ENCODE results near the gene NR1H3.
"Not testable (repeated sequence)": the region's sequence is repeated elsewhere in the genome, so short reads cannot be mapped to it uniquely, and the experiment has no call there.

The NR1H3 gene
- total RNA-seq: 157 to 421 (median 234) reads per million in 17 experiments

DNA sequence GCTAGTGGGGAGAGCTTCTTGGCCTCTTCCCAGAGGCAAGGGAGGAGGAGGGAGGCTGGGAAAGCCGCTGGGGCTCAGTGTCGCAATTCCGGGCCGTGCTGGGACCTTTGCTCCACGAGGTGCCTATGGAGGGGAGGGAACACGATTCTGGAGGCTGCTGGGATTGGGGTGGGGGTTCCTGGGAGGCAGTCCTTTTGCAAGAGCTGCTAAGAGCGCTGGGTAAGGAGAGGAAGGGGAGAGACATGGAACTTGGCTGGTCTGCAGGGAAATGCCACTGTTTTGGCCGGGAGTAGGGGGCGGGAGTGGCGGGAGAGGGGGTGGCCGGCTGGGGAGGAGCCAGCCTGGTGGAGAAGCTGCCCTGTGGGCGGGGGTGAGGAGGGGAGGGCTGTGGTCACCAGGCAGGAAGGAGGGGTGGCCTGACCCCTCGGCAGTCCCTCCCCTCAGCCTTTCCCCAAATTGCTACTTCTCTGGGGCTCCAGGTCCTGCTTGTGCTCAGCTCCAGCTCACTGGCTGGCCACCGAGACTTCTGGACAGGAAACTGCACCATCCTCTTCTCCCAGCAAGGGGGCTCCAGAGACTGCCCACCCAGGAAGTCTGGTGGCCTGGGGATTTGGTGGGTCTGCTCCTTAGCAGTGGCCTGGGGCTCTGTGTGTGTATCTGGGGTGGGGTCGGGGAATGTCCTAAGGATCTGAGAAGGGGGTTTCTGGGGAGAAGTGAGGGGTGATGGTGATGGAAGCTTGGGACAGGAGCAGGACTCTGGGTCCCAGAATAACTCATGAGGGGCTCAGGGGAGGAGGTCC lies at the start of gene NR1H3:
TSS of gene NR1H3 (plus strand) at position 480 of the 800 bp plus-strand sequence. CDS start 1,221 bp downstream, outside the sequence.
- peak; percentile 89 to 96 (median 94) for DNase-seq

DNA sequence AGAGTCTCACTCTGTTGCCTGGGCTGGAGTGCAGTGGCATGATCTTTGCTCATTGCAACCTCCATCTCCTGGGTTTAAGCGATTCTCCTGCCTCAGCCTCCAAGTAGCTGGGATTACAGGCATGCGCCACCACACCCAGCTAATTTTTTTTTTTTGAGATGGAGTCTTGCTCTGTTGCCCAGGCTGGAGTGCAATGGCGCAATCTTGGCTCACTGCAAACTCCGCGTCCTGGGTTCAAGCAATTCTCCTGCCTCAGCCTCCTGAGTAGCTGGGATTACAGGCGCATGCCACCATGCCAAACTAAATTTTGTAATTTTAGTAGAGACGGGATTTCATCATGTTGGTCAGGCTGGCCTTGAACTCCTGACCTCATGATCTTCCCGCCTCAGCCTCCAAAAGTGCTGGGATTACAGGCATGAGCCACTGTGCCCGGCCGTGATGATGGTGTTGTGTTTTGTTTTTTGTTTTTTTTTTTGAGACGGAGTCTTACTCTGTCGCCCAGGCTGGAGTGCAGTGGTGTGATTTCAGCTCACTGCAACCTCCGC lies 49.7 kb upstream of the NR1H3 start:
- not testable (repeated sequence) for DNase-seq

DNA sequence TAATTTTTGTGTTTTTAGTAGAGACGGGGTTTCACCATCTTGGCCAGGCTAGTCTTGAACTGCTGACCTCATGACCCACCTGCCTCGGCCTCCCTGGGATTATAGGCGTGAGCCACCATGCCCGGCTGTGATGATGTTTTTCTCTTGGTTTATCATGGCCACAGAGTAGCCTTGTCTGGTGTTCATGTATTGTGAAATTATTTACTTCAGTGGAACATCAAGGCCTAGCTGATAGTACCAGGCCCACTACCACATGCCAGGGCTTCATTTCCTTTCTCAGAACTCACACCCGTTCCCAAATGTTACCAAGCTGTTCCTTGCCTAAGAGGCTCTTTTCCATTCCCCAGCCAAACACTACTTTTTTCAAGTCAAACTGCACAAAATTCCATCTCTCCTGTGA lies 49.2 kb upstream of the NR1H3 start:
- no peak for DNase-seq

DNA sequence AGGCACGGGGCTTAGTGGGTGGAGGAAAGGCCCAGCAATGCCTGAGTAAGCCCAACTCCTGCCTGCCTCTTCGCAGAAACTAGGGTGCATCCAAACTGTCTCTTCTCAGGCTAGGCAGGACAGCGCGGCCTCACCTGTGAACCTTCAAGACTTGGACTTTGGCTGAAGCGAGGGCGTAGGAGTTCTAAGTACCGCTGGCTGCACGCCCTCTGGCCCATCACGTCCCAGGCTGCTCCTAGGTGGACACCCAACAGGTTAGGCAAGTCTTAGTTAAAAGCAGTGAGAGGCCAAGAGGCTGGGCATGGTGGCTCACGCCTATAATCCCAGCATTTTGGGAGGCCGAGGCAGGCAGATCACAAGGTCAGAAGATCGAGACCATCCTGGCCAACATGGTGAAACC lies 44.9 kb upstream of the NR1H3 start:
- DNase-seq: no peak

DNA sequence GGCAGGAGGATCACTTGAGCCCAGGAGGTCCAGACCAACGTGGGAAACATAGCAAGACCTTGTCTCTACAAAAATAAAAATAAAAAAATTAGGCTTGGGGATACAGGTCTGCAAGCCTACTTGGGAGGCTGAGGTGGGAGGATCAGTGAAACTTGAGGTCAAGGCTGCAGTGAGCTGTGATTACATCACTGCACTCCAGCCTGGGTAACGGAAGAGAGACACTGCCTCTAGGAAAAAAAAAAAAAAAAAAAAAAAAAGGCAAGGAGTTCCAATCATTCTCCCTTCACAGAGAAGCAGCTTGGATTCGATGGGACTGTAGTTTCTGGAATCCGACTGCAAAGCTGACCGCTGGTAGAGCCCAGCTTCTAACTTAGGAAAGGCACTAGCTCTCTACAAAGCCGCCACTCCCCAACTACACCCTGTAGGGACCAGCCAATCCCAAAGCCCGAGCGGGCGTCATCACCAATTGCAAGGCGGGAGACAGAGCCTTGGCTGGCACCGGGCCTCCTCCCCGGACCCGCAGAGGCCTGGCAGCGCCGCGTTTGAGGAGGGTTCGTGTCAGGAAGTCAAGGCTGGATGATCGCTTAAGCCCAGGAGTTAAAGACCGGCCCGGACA lies 43.7 kb upstream of the NR1H3 start:
- peak; percentile 93 to 96 (median 96) for DNase-seq

DNA sequence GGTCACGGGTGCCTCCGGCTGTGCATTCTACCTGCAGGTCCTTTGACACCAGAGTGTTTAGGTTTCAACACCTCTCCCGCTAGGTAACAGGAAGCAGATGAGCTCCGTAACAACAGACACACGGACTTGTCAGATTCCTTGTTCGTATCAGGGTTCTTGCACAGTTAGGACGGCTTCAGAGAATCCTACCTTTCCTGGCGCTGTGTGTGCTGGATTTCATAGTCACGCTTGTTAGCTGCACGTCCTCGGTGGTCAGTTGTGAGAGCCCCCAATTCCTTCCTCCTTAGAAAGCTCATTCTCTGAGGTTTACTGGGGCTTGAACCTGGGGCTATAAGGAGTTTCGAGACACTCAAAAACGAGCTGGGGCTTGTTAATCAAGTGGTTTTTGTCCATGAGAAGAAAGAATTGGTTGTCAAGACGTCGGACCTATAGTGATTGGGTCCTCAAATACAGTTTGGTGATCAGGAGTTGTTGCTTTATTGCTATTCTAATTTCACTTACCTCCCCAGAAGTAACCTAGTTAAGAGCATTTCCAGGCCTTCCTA lies 42.4 kb upstream of the NR1H3 start:
- no peak for DNase-seq

DNA sequence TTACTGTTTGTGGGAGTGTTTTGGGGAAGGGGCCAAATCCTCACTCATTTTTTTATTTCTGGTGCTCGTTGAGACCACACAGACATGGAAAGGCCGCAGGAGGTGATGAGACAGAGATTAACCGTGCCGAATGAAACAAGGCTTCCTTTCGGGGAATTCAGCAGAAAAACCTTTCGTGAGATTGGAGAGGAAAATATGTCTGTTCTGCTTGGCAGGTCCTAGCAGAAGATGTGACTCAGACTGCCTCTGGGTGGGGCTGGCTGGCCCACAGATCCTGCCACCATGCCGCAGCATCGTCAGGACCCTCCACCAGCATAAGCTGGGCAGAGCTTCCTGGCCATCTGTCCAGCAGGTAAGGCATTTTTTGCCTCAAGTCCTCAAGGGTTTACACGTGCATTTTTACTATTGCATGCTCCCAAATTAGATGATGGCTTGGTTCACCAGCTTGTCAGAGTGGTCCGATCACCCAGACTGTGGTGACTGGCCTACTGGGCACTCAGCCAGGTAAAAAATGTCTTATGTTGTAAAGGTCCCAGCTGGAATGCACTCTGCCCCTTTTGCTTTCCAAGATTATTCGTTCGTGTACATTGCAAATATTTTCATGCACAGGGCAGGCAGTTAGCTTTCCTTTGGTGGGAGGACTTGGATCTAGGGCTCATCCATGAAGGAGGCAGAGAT lies 41.5 kb upstream of the NR1H3 start:
- DNase-seq: peak; percentile 27 to 66 (median 54)

DNA sequence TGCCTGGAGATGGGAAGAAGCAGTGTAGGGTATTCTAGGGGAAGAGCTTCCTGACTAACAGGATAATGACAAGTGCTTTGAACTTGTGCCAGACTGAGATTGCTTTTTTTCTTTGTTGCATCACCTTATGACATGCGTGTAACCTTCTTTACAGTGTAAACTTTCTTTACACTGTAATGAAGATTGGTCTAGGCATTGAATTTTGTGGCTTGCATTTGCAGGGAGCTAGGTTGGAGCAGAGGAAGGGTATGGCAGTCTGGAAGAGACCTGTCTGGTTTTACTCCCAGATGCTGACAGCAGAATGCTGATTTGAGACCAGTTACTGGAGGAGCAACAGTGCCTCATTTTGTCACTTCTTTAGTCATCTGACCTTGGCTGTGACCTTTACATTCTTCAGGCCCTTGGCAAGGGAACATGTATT lies 37.4 kb upstream of the NR1H3 start:
- peak in 1 of 4 experiments; percentile 38 for DNase-seq

DNA sequence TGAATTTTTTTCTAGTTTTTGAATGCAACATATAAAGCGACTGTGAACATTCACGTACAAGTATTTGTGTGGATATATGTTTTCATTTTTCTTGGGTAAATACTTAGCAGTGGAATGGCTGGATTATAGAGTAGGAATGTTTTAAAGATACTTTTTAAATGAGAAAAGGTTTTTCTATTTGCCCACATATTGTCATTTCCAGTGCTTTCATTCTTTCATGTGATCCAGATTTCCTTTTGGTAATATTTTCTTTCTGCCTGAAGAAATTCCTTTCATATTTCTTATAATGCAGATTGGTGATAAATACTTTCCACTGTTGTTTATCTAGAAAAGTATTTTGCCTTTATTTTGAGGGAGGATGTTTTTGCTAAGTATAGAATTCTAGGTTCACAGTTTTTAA lies 35.1 kb upstream of the NR1H3 start:
- DNase-seq: no peak

DNA sequence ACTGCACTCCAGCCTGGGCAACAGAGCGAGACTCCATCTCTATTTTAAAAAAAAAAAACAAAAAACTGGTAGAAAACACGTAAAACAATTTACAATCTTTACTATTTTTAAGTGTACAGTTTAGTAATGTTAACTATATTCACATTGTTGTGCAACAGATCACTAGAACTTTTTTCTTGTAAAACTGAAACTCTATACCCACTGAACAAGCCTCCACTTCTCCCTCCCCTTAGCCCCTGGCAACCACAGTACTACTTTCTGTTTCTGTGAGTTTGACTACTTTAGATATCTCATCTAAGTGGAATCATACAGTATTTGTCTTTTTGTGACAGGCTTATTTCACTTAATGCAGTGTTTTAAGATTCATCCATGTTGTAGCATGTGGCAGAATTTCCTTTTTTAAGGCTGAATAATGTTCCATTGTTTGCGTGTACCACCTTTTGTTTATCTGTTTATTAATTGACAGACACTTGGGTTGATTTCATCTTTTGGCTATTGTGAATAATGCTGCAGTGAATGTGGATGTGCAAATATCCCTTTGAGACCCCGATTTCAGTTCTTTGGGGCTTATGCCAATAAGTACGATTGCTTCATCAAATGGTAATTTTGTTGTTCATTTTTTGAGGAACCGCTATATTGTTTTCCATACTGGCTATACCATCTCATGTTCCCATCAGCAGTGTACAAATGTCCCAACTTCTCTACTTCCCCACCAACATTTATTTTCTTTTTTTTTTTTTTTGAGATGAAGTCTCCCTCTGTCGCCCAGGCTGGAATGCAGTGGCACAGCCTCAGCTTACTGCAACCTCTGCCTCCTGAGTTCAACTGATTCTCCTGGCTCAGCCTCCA lies 32.0 kb upstream of the NR1H3 start:
- peak in 2 of 4 experiments; percentile 52 to 53 for DNase-seq

DNA sequence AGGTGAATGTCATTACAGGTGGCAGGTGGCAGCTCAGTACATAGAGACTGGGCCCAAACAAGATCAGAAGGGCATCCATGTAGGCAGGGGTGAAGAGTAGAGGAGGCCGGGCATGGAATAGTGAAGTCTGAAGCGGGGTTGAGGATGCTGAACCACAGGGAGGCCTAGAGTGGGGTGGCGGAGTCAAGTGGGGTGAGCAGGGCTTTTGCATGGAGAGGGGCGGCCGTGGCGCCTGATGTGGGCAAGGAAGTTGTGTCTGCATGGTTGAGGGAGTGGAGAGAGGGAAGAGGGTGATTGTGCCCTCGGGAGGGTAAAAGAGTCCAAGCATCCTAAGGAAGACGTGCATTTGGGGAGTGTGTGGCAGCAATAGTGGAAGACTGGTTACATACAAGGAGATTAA lies 28.6 kb upstream of the NR1H3 start:
- DNase-seq: no peak

DNA sequence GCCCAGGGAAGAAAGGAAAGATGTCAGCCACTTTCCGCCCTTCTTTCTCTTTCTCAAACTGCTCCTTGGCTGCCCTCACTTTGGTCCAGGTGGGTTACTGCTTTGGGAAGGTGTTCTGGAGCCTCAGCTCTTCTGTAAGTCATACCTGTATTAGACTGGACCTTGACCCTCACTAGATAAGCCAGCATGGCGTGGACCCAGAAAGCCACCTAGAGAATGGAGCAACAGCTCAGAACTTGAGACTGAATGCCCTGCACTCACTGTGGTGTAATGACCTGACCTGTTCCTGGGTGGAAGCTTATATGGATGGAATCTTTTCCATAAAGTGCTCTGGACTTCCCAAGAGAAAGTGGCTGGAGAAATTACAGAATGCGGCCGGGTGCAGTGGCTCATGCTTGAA lies 24.7 kb upstream of the NR1H3 start:
- no peak for DNase-seq

DNA sequence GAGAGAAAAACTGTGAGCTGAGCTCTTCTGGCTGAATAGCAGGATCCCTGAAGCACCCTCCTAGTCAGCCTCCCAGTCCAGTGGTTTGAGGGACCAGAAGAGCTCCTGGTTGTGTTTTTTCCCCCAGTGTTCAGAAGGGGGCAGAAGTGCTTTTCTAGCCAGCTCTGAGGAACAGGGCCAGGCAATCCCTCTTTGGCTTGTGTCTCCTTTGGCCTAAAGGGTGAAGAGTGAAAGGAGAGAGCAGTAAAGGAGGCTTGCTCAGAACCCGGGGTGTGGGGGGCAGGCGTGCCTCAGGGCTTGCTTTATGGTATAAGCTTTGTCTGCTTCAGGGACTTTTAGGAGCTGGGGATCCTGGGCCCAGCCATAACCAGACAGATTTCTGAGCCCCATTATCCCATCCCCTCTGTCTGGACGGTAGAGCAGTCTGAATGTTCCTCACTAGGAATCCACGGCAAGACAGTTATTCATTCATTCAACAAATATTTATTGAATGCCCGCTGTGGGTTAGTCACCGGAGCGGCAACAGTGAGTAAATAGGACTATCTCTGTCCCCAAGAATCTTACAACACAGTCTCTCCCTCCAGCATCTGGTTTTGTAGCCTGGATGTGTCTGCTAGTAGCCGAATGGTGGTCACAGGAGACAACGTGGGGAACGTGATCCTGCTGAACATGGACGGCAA lies 23.7 kb upstream of the NR1H3 start:
- peak; percentile 63 to 79 (median 76) for DNase-seq

DNA sequence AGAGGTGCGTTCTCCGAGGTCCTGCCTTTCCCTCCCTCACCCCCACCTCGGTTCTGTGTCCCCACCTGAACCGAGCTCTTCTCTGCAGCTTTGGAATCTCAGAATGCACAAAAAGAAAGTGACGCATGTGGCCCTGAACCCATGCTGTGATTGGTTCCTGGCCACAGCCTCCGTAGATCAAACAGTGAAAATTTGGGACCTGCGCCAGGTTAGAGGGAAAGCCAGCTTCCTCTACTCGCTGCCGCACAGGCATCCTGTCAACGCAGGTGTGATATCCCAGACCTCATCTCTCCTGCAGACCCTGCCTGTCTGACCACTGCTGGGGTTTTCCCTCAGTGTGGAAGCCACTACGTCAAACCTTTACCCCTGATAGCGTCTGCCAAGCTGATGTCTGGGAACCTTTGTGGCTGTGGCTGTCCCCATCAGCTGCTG lies 23.1 kb upstream of the NR1H3 start:
- DNase-seq: no peak

DNA sequence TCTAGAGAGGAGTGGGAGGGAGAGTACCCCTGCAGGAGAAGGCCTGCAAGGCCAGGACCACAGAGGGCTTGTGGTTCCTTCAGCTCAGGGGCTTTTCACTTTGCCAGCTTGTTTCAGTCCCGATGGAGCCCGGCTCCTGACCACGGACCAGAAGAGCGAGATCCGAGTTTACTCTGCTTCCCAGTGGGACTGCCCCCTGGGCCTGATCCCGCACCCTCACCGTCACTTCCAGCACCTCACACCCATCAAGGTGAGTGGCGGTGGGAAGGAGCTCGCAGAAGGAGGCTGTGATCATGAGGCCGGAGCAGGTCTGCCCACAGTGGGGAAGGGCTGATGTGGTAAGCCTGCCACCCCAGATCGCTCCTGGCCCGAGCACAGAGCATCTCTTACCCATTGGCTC lies 22.6 kb upstream of the NR1H3 start:
- DNase-seq: no peak

DNA sequence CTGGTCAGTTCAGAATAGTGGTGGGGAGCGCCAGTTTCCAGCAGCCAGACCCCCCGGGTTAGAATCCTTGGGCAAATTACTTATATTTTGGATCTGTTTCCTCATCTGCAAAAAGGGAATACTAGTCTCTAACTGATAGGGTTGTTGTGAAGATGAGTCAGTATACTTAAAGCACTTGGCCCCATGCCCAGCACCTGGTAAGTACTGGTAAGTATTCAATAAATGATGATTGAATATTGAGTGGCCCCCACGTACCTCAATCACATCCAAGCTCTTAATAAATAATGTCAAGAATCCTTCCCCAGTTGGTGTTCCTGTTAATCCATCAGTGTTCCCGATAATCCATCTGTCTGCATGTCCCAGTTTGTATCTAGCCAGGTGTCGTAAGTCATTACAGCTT lies 21.3 kb upstream of the NR1H3 start:
- no peak for DNase-seq

DNA sequence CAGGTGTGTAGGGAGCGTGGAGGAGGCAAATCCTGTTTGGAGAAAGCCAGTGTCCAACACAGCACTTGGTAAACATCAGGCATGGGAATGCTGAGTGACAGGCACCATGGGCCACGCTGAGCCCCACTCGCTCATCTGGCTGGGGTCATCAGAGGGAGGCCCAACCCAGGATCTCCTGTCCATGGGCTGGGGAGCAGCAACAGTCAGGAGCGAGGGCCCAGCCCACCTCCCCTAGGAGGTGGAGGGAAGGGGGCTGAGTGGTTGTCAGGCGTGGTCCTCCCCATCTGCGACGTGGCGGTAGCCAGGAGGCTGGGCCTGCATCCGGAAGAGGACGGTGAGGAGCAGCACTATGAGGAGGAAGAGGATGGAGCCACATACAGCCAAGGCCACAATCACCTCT lies 17.9 kb upstream of the NR1H3 start:
- DNase-seq: no peak

DNA sequence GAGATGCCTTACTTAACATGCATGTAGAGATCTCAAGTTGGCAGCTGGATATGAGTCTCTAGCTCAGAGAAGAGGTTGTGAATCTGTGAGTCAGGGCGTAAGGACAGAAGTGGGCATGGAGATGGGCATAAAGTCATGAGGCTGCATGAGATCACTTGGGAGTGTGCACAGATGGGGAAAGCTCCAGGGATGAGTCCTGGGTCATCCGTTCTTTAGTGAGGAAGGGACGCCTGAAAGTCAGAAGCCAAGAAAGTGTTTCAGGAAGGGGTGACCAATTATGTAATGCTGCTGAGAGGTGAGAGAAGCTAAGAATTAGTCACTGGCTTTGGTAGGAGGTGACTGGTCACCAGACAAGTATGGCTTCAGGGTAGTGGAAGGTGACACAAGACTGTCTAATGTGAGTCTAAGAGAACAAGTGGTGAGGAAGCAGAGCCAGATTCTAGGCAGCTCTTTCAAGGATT lies 15.9 kb upstream of the NR1H3 start:
- DNase-seq: peak; percentile 86 to 97 (median 91)

DNA sequence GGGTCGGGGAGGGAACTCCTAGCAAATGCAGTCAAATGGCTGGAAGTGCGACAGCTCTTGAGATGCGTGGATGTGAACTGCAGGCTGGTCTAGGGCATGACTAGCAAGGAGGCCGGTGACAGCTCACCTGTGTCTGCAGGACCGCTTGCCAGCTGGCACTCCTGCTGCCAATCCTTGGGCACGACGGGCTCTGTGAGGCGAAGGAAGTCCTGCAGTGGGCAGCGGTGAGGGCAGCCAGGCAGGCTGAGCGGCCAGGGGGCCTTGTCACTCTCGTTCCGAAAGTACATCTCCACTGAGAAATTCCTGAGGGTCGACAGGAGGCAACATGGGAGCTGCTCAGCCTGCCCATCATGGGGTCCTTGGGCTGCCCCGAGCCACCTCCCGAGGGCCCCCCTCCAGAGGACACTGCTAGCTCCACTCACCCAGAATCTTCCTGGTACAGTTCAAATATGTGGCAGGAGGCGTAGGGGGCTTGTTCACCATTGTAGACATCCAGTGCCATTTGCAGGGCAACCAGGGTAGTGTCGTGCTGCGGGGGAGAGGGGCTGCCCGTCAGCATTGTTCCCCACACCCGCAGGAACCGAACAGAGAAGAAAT lies 15.1 kb upstream of the NR1H3 start:
- no peak for DNase-seq

DNA sequence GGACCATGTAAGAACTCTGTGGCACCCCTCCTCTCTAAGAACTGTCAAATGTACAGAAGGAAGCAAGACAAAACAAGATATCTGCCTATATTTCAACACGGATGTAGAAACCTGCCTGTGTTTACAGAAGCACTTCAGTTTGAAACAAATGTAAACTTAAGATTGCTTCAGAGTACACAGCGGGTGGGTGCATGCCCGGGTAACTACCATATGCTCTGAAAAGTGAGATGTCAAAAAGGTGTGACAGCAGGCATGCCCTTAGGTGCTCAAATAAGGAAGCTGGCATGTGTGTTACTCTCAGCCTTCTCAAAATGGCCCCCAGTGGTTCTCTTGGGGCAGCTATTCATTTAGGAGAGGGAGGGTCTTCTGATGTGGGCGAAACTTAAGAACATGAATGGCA lies 14.3 kb upstream of the NR1H3 start:
- DNase-seq: no peak

Data from suppressor macrophage (primary cell).